IMR-90 (cell line): ENCODE measurements around the gene ADPRS. TPM values are rescaled to one million over a fixed set of nuclear protein-coding genes. Genes with fewer than 3 reads are reported as not detected.

ENCODE experiments used
- ATAC-seq: fragments of 200-7000 bp; cut with Tn5 transposase; 2 replicates; pipeline ENCODE4 v1.9.1; 2020; ENCODE audit warnings: low read depth, mild to moderate bottlenecking, moderate library complexity
- BruUV-seq: library from RNA; stranded (reverse); fragments of 400-500 nt; replicated peaks from 2 replicates; lab custom pipeline; 2021; lab: Mats Ljungman, UMichigan
- CTCF ChIA-PET: fragments of 300-600 bp; formaldehyde crosslinking; extraction: SDS; loops from one replicate; lab custom pipeline; 2021; ENCODE audit warnings: antibody characterized with exemption; lab: Yijun Ruan, JAX
- POLR2A ChIA-PET: fragments of 300-600 bp; sonication (Branson Sonifier 250); formaldehyde crosslinking; loops from one replicate; lab custom pipeline; 2022; ENCODE audit warnings: antibody characterized with exemption; ENCODE audit not compliant: unreplicated experiment; lab: Charles Lee
- DNase-seq: peaks from one replicate; pipeline ENCODE4 v3.0.0; 2013
- H2AFZ ChIP-seq: replicated peaks from 2 replicates; pipeline ENCODE3; 2013; ENCODE audit warnings: low read length, mild to moderate bottlenecking; ENCODE audit not compliant: poor library complexity
- H2AK5ac ChIP-seq: 2 replicates; pipeline ENCODE4 v1.6.1; 2013; ENCODE audit warnings: low read depth, low read length, inconsistent platforms
- H2AK9ac ChIP-seq: replicated peaks from 2 replicates; pipeline ENCODE3; 2013; ENCODE audit warnings: mild to moderate bottlenecking, low read depth, low read length, moderate library complexity; ENCODE audit not compliant: poor library complexity
- H2BK120ac ChIP-seq: 2 replicates; pipeline ENCODE4 v1.6.1; 2013; ENCODE audit warnings: low read depth, low read length, inconsistent platforms
- H2BK15ac ChIP-seq: 3 replicates; pipeline ENCODE4 v1.6.1; 2013; ENCODE audit warnings: low read depth, low read length, inconsistent platforms
- H2BK20ac ChIP-seq: 2 replicates; pipeline ENCODE4 v1.6.1; 2013; ENCODE audit warnings: low read depth, mild to moderate bottlenecking, inconsistent platforms, low read length, moderate library complexity
- H2BK5ac ChIP-seq: 2 replicates; pipeline ENCODE4 v1.6.1; 2013; ENCODE audit warnings: mild to moderate bottlenecking, low read depth, low read length, inconsistent platforms; ENCODE audit not compliant: poor library complexity, severe bottlenecking
- H3K14ac ChIP-seq: replicated peaks from 2 replicates; pipeline ENCODE4 v1.6.1; 2013; ENCODE audit warnings: low read depth, low read length, inconsistent platforms
- H3K18ac ChIP-seq: 2 replicates; pipeline ENCODE4 v1.6.1; 2013; ENCODE audit warnings: low read depth, low read length, control low read depth
- H3K23ac ChIP-seq: 2 replicates; pipeline ENCODE4 v1.6.1; 2013; ENCODE audit warnings: low read depth, low read length, inconsistent platforms
- H3K27ac ChIP-seq: 2 replicates; pipeline ENCODE4 v1.5.1; 2013; ENCODE audit warnings: mild to moderate bottlenecking, control low read depth, low read length; ENCODE audit not compliant: insufficient read depth
- H3K27me3 ChIP-seq: 2 replicates; pipeline ENCODE4 v1.6.1; 2013; ENCODE audit warnings: low read length; ENCODE audit not compliant: control insufficient read depth, insufficient read depth
- H3K36me3 ChIP-seq: 2 replicates; pipeline ENCODE4 v1.6.1; 2013; ENCODE audit warnings: low read length, mixed read lengths; ENCODE audit not compliant: control insufficient read depth, insufficient read depth
- H3K4ac ChIP-seq: 2 replicates; pipeline ENCODE4 v1.6.1; 2013; ENCODE audit warnings: low read depth, low read length, inconsistent platforms
- H3K4me1 ChIP-seq: 2 replicates; pipeline ENCODE4 v1.6.1; 2013; ENCODE audit warnings: low read length, mixed read lengths; ENCODE audit not compliant: control insufficient read depth, insufficient read depth
- H3K4me2 ChIP-seq: 2 replicates; pipeline ENCODE4 v1.6.1; 2013; ENCODE audit warnings: low read depth, mild to moderate bottlenecking, control low read depth, low read length, moderate library complexity
- H3K4me3 ChIP-seq: 2 replicates; pipeline ENCODE4 v1.5.1; 2013; ENCODE audit warnings: low read depth, mild to moderate bottlenecking, control low read depth, low read length, moderate library complexity; ENCODE audit not compliant: insufficient read depth
- H3K56ac ChIP-seq: 2 replicates; pipeline ENCODE4 v1.6.1; 2013; ENCODE audit warnings: low read length, inconsistent platforms; ENCODE audit not compliant: insufficient read depth; ENCODE audit errors: extremely low read depth
- H3K79me1 ChIP-seq, 2 experiments: 2 replicates each; pipeline ENCODE4 v1.6.1; 2013; ENCODE audit warnings: low read length in 2 of 2, inconsistent platforms in 1 of 2, low read depth in 1 of 2
- H3K9ac ChIP-seq: 2 replicates; pipeline ENCODE4 v1.6.1; 2013; ENCODE audit warnings: low read depth, low read length, control low read depth
- H3K9me1 ChIP-seq: 2 replicates; pipeline ENCODE4 v1.6.1; 2013; ENCODE audit warnings: low read length, inconsistent platforms; ENCODE audit not compliant: insufficient read depth
- H3K9me3 ChIP-seq: 2 replicates; pipeline ENCODE4 v1.6.1; 2013; ENCODE audit warnings: low read length; ENCODE audit not compliant: control insufficient read depth, insufficient read depth
- H4K20me1 ChIP-seq: 2 replicates; pipeline ENCODE4 v1.6.1; 2013; ENCODE audit warnings: low read length, inconsistent platforms; ENCODE audit not compliant: insufficient read depth
- H4K5ac ChIP-seq: 2 replicates; pipeline ENCODE4 v1.6.1; 2013; ENCODE audit warnings: mild to moderate bottlenecking, low read depth, low read length, control low read depth
- H4K8ac ChIP-seq, 2 experiments: 2 replicates each; pipeline ENCODE4 v1.6.1; 2013; ENCODE audit warnings: low read depth in 2 of 2, low read length in 2 of 2, control low read depth in 1 of 2, inconsistent platforms in 1 of 2
- H4K91ac ChIP-seq: 2 replicates; pipeline ENCODE4 v1.6.1; 2013; ENCODE audit warnings: low read depth, low read length, inconsistent platforms; ENCODE audit not compliant: insufficient read depth
- CEBPB ChIP-seq: IDR thresholded peaks from 2 replicates; pipeline ENCODE4 v1.6.1; 2012; ENCODE audit warnings: low read depth, low read length, improper control_type of control experiment
- ELK1 ChIP-seq: fragments of 150-350 bp; IDR thresholded peaks from 2 replicates; pipeline ENCODE4 v1.6.1; 2016; ENCODE audit warnings: low read depth, mild to moderate bottlenecking, low read length, moderate library complexity, borderline replicate concordance
- MAFK ChIP-seq: IDR thresholded peaks from 2 replicates; pipeline ENCODE4 v1.6.1; 2012; ENCODE audit warnings: low read depth, low read length, improper control_type of control experiment
- MAZ ChIP-seq: IDR thresholded peaks from 2 replicates; pipeline ENCODE4 v1.6.1; 2012; ENCODE audit warnings: low read depth, mild to moderate bottlenecking, low read length, improper control_type of control experiment, moderate library complexity, borderline replicate concordance
- WGBS, 2 experiments: methylation state at CpG; one replicate each; pipeline versions ENCODE4 v1.1.5 to v1.1.7; 2013; ENCODE audit warnings: missing lambda C conversion rate in 2 of 2; ENCODE audit not compliant: insufficient read length in 1 of 2; ENCODE audit errors: extremely low coverage in 2 of 2; 5-methylcytosine and 5-hydroxymethylcytosine counted together
- dilution Hi-C: fragments of 300-500 bp; cut with HindIII; formaldehyde crosslinking; loops from one replicate; pipeline ENCODE4 v1.14.3; 2018; ENCODE audit warnings: low sequenced_read_pairs; ENCODE audit not compliant: unreplicated experiment
- in situ Hi-C: fragments of 300-500 bp; cut with MboI; formaldehyde crosslinking; loops from 3 replicates; pipeline ENCODE4 v1.14.3; 2019; ENCODE audit warnings: low sequenced_read_pairs, inconsistent platforms, mixed read lengths
- intact Hi-C: fragments of 100-400 bp; cut with micrococcal nuclease; formaldehyde crosslinking; loops from 2 replicates; pipeline ENCODE4 v1.10.0; 2022
- polyA plus RNA-seq, 3 experiments: library from polyadenylated mRNA; depleted of rRNA; stranded (reverse); fragments of >200 nt; gene quantifications; 2 replicates each; pipeline ENCODE4 v1.2.3, GENCODE V29; 2012; ENCODE audit warnings: low replicate concordance in 1 of 3
- total RNA-seq: library from RNA; depleted of rRNA; stranded (reverse); fragments of >200 nt; gene quantifications from 2 replicates; pipeline ENCODE4 v1.2.3, GENCODE V29; 2012

ADPRS gene
- total and polyA plus RNA-seq, 2 of the 4 experiments (the other 2 are of a cell fraction), result 31.0 to 37.2 TPM

GRCh38 chr1:36088577-36089392, at the start of gene ADPRS (continued):
- TF ChIP-seq MAZ (peak; percentile 86), CEBPB (no peak)

GRCh38 chr1:36040238-36040637, 48.5 kb upstream of the ADPRS start:
- Histone ChIP-seq H3K27ac (no peak overlapping the region), H2AFZ (no peak overlapping the region), H3K4me2 (no peak overlapping the region), H3K14ac (no peak overlapping the region), H3K18ac (no peak overlapping the region), H2AK5ac (no peak overlapping the region), H3K56ac (no peak overlapping the region), H3K4ac (no peak overlapping the region), H2BK20ac (no peak overlapping the region), H4K8ac (no peak overlapping the region), H2BK15ac (no peak overlapping the region), H3K9ac (no peak overlapping the region), H4K20me1 (no peaks in the 10 kb centered on the region), H2AK9ac (no peak overlapping the region), H3K27me3 (no peaks in the 10 kb centered on the region), H4K5ac (no peak overlapping the region), H3K9me1 (no peaks in the 10 kb centered on the region), H3K9me3 (no peaks in the 10 kb centered on the region), H3K23ac (no peak overlapping the region), H2BK5ac (no peak overlapping the region), H4K91ac (no peak overlapping the region), H3K4me3 (no peak overlapping the region), H3K79me1 (no peaks in the 10 kb centered on the region; a peak in 1 of 4 replicates), H2BK120ac (no peak overlapping the region), H3K36me3 (peaks cover 21% of the 10 kb centered on the region), H3K4me1 (no peaks in the 10 kb centered on the region)
- no TSS peak for BruUV-seq
- no peak for TF ChIP-seq ELK1
- TF ChIP-seq MAFK, result peak; percentile 32; the same call in 1 of the 2 replicates
- intact Hi-C loops (no loop called here), dilution Hi-C loops (no loop called here), in situ Hi-C loops (no loop called here)
- ATAC-seq, result no peak
- WGBS, 2 experiments, result no CpG with 5 or more reads among the region's 2 CpGs
- POLR2A ChIA-PET, result no interaction called here
- DNase-seq, result no peak
- CTCF ChIA-PET, result no interaction called here
